Activated T-cell treated with anti-CD3 and anti-CD28 coated beads for 48 hours (primary cell): ENCODE results near the gene CNTN5.
A peak's percentile ranks its signal among the peaks of the same experiment; 100 is the strongest.
"Not testable (repeated sequence)": the region's sequence is repeated elsewhere in the genome, so short reads cannot be mapped to it uniquely, and the experiment has no call there.

Experiments
- DNase-seq: peaks from one replicate; pipeline ENCODE4 v3.0.0-alpha.2; 2020; ENCODE audit warnings: low read depth

CNTN5 gene

GRCh38 chr11:99020352-99021225 lies at the start of gene CNTN5:
TSS of gene CNTN5 (plus strand) at chr11:99020949.
- DNase-seq = peak; percentile 2

- DNase-seq = no peak
These were observed 41.5 kb upstream of the CNTN5 start for GRCh38 chr11:98979205-98979604.

- no peak for DNase-seq
These were observed 4.9 kb upstream of the CNTN5 start for GRCh38 chr11:99015634-99016454.

GRCh38 chr11:99019696-99020095 lies 1.1 kb upstream of the CNTN5 start:
- DNase-seq = no peak

- DNase-seq = no peak
These were observed 16.3 kb downstream of the CNTN5 start for GRCh38 chr11:99037057-99037456.

- DNase-seq = no peak
These were observed 42.6 kb downstream of the CNTN5 start for GRCh38 chr11:99063331-99063730.

GRCh38 chr11:99065121-99065520 lies 44.4 kb downstream of the CNTN5 start:
- DNase-seq = no peak

GRCh38 chr11:99066618-99067317 lies 46.0 kb downstream of the CNTN5 start:
- no peak for DNase-seq

GRCh38 chr11:99068832-99069231 lies 48.1 kb downstream of the CNTN5 start:
- DNase-seq = no peak

- DNase-seq = no peak
These were observed 49.2 kb downstream of the CNTN5 start for GRCh38 chr11:99069856-99070444.

GRCh38 chr11:99079576-99079975 lies 58.8 kb downstream of the CNTN5 start:
- no peak for DNase-seq

- no peak for DNase-seq
These were observed 59.4 kb downstream of the CNTN5 start for GRCh38 chr11:99080154-99080553.

GRCh38 chr11:99098258-99098657 lies 77.5 kb downstream of the CNTN5 start:
- no peak for DNase-seq

- DNase-seq = no peak
These were observed 78.0 kb downstream of the CNTN5 start for GRCh38 chr11:99098751-99099150.

- DNase-seq = no peak
These were observed 96.9 kb downstream of the CNTN5 start for GRCh38 chr11:99117603-99118002.

GRCh38 chr11:99133862-99134261 lies 113.1 kb downstream of the CNTN5 start:
- not testable (repeated sequence) for DNase-seq

GRCh38 chr11:99135508-99135907 lies 114.8 kb downstream of the CNTN5 start:
- DNase-seq = no peak

GRCh38 chr11:99142237-99142636 lies 121.5 kb downstream of the CNTN5 start:
- no peak for DNase-seq

GRCh38 chr11:99148352-99148751 lies 127.6 kb downstream of the CNTN5 start:
- no peak for DNase-seq

GRCh38 chr11:99154277-99154676 lies 133.5 kb downstream of the CNTN5 start:
- DNase-seq = no peak

- no peak for DNase-seq
These were observed 139.7 kb downstream of the CNTN5 start for GRCh38 chr11:99160447-99160846.

GRCh38 chr11:99162819-99163218 lies 142.1 kb downstream of the CNTN5 start:
- DNase-seq = no peak
